B cell (primary cell): ENCODE results near the gene FOXJ1.

ENCODE experiments used
- EZH2 ChIP-seq: IDR thresholded peaks from 2 replicates; pipeline ENCODE4 v1.6.1; 2012; ENCODE audit warnings: borderline replicate concordance, low read depth, mild to moderate bottlenecking, moderate library complexity, low read length; ENCODE audit not compliant: insufficient read depth, poor library complexity, severe bottlenecking
- TF ChIP-seq, protein P1 (sequence below): fragments of 200-600 bp; IDR thresholded peaks from one replicate; pipeline ENCODE4 v1.8.0; 2022; ENCODE audit warnings: antibody characterized with exemption, mild to moderate bottlenecking

DNA sequence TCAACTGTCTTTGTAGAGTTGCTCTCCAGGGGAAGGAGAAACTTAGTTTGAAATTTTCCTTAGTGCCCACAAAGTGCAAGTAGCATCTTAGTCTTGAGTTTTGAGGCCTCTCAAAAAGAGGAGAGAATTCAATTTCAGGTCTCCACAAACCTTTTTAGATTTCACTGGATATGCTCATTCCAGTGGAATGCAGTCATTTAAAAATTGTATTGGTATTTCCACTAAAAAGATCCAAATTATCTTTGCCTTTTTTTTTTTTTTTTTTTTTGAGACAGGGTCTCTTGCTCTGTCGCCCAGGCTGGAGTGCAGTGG lies 6.9 kb upstream of the FOXJ1 start:
- TF ChIP-seq, protein P1, sequence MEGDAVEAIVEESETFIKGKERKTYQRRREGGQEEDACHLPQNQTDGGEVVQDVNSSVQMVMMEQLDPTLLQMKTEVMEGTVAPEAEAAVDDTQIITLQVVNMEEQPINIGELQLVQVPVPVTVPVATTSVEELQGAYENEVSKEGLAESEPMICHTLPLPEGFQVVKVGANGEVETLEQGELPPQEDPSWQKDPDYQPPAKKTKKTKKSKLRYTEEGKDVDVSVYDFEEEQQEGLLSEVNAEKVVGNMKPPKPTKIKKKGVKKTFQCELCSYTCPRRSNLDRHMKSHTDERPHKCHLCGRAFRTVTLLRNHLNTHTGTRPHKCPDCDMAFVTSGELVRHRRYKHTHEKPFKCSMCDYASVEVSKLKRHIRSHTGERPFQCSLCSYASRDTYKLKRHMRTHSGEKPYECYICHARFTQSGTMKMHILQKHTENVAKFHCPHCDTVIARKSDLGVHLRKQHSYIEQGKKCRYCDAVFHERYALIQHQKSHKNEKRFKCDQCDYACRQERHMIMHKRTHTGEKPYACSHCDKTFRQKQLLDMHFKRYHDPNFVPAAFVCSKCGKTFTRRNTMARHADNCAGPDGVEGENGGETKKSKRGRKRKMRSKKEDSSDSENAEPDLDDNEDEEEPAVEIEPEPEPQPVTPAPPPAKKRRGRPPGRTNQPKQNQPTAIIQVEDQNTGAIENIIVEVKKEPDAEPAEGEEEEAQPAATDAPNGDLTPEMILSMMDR, result no peak
- no peak for TF ChIP-seq EZH2
